ENCODE measurements around the gene ARHGAP11A. TPM values are rescaled to one million over a fixed set of nuclear protein-coding genes. Genes with fewer than 3 reads are reported as not detected.

ARHGAP11A gene
- total and polyA plus RNA-seq, 2 donors (not counting 3 experiments of a cell fraction or from before 2014, with no cell fraction given): 6.6 to 82.3 TPM

GRCh38 chr15:32674681-32675080 lies 59.4 kb downstream of the ARHGAP11A start:
- Histone ChIP-seq H3K4me2 (ENCODE audit: insufficient read depth, low read length) (no peak overlapping the region), H3K27ac (ENCODE audit: insufficient read depth, low read depth, low read length) (no peak overlapping the region), H4K20me1 (replicated peaks; ENCODE audit: control insufficient read depth, extremely low read depth, insufficient read depth, low read length) (no peaks in the 10 kb centered on the region), H2AFZ (ENCODE audit: low read depth, low read length) (no peak overlapping the region), H3K4me3 (replicated peaks in 1 of 3; ENCODE audit: insufficient read depth in 1 of 3, low read depth in 1 of 3, low read length in 3 of 3) (no peak overlapping the region), H3K36me3 (ENCODE audit: control insufficient read depth in 2 of 2, extremely low read depth in 1 of 2, insufficient read depth in 2 of 2, low read length in 2 of 2) (no peaks in the 10 kb centered on the region), H3K9me1 (replicated peaks; ENCODE audit: control insufficient read depth, extremely low read depth, insufficient read depth, low read length) (no peaks in the 10 kb centered on the region), H3K9me3 (replicated peaks; ENCODE audit: control insufficient read depth, insufficient read depth, low read length) (no peaks in the 10 kb centered on the region), H3K27me3 (ENCODE audit: control insufficient read depth in 2 of 2, insufficient read depth in 2 of 2, low read length in 2 of 2) (no peaks in the 10 kb centered on the region), H3K4me1 (ENCODE audit: control insufficient read depth, extremely low read depth, insufficient read depth, low read length) (no peaks in the 10 kb centered on the region), H3K9ac (replicated peaks; ENCODE audit: extremely low read depth, insufficient read depth, low read length) (no peak overlapping the region), H3K79me2 (ENCODE audit: control insufficient read depth, insufficient read depth, low read length) (no peaks in the 10 kb centered on the region)
- dilution Hi-C loops (cut with MboI; ENCODE audit: extremely low pct_ligation_motif_present, low sequenced_read_pairs) (loop anchor here (25.0 kb wide), 1 partner anchor 313 kb away; no protein-coding TSS in a partner anchor), intact Hi-C loops (cut with micrococcal nuclease) (loop anchor here (10.0 kb wide), 1 partner anchor 60 kb away; no protein-coding TSS in a partner anchor)
- no peak for TF ChIP-seq GATA2 (IDR thresholded peaks at IDR 0.05; ENCODE audit: insufficient read depth, insufficient read length, low read depth, low read length)
- no peak for TF ChIP-seq EZH2 (IDR thresholded peaks at IDR 0.05; ENCODE audit: borderline replicate concordance, low read depth, low read length, severe bottlenecking)
- TF ChIP-seq MAX (IDR thresholded peaks at IDR 0.05; ENCODE audit: insufficient read depth, insufficient read length): no peak
- no peak for TF ChIP-seq POLR2AphosphoS5 (IDR thresholded peaks at IDR 0.05; ENCODE audit: insufficient read depth, low read depth, low read length)
- TF ChIP-seq POLR2A (IDR thresholded peaks at IDR 0.05; ENCODE audit: low read depth, low read length): no peak
- no peak for TF ChIP-seq MYC (IDR thresholded peaks at IDR 0.05; ENCODE audit: low read depth, low read length)
- TF ChIP-seq FOS (IDR thresholded peaks at IDR 0.05; ENCODE audit: borderline replicate concordance, insufficient read depth, low read length): no peak
- TF ChIP-seq CTCF (IDR thresholded peaks at IDR 0.05; ENCODE audit: extremely low read depth in 1 of 2, insufficient read depth in 1 of 2, low read depth in 1 of 2, low read length in 2 of 2): no peak
- TF ChIP-seq JUN (IDR thresholded peaks at IDR 0.05; ENCODE audit: borderline replicate concordance, insufficient read depth, insufficient read length, low read depth): no peak
- FAIRE-seq (no peak), DNase-seq (ENCODE audit: low read depth, low spot score) (no peak)
- POLR2A ChIA-PET: no interaction called here
- CTCF ChIA-PET: interaction anchor here (0.9 to 1.8 kb wide), 2 partner anchors 12 to 135 kb away, joined by 4 to 7 read pairs; no protein-coding TSS in a partner anchor
- BruUV-seq (replicated peaks): no TSS peak

All from endothelial cell of umbilical vein (primary cell).